Measurements from ENCODE around the gene CCL22.

Gene CCL22

DNA sequence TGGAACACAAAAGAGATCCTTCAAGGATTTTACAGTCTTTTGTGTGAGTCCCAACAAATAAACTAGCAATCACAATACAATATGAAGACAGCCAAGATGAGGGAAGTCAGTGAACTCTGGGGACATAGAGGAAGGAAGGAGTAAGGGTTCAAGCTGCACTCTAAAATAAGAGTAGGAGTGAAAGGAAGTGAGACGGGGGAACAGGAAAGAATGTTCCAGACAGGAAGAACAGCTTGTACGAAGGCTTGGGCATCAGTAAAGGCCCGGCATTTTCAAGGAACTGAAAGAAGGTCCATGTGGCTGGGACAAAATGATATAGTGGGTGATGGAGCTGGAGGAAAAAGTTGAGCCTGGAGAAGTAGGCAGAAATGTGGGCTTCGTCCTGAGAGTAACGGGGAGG is 50.5 kb downstream of the CCL22 start:
- TF ChIP-seq, protein P1, sequence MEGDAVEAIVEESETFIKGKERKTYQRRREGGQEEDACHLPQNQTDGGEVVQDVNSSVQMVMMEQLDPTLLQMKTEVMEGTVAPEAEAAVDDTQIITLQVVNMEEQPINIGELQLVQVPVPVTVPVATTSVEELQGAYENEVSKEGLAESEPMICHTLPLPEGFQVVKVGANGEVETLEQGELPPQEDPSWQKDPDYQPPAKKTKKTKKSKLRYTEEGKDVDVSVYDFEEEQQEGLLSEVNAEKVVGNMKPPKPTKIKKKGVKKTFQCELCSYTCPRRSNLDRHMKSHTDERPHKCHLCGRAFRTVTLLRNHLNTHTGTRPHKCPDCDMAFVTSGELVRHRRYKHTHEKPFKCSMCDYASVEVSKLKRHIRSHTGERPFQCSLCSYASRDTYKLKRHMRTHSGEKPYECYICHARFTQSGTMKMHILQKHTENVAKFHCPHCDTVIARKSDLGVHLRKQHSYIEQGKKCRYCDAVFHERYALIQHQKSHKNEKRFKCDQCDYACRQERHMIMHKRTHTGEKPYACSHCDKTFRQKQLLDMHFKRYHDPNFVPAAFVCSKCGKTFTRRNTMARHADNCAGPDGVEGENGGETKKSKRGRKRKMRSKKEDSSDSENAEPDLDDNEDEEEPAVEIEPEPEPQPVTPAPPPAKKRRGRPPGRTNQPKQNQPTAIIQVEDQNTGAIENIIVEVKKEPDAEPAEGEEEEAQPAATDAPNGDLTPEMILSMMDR (conservative IDR thresholded peaks at IDR 0.05; ENCODE audit: low read depth, low read length), result no peak
- DNase-seq (ENCODE audit: low read depth), result no peak
- no peak overlapping the region for H3K4me3 ChIP-seq (ENCODE audit: low read depth, low read length)

DNA sequence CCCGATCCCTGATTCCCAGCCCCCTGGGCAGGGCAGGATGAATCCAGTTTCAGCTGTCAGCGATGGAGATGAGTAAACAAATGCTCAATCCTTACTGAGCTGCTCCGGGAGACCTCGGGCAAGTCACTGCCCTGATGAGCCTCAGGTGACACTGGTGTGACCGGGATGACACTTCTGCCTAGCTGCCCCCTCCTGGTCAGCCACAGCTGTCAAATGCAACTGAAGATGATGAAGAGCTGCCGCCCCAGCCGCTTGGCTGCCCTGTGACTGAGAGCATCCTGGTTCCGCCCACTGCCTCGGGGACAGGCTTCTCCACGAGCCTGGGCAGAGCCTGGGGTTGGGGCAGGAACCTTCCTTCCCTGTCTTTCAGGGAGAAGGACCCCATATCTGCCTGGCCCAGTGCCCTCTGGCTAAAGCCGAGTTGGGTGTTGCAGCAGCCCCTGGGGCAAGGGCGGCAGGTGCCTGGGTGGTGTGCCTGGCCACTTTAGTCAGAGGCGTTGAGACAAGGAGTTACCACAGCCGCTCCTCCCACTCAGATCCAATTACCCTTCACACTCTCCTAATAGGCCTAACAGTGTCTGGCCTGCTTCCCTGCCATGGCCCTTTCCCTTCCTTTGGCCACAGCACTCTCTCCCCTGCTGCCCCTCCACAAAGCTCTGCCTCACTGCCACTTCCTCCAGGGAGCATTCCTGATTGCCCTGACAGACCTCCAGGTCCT is 51.4 kb downstream of the CCL22 start:
- no peak for DNase-seq (ENCODE audit: low read depth)
- TF ChIP-seq, protein P1 (conservative IDR thresholded peaks at IDR 0.05; ENCODE audit: low read depth, low read length), result no peak
- no peak overlapping the region for H3K4me3 ChIP-seq (ENCODE audit: low read depth, low read length)

GRCh38 chr16:57411362-57411976 is 52.9 kb downstream of the CCL22 start:
- H3K4me3 ChIP-seq (ENCODE audit: low read depth, low read length), result no peak overlapping the region
- TF ChIP-seq, protein P1 (conservative IDR thresholded peaks at IDR 0.05; ENCODE audit: low read depth, low read length), result no peak
- no peak for DNase-seq (ENCODE audit: low read depth)

DNA sequence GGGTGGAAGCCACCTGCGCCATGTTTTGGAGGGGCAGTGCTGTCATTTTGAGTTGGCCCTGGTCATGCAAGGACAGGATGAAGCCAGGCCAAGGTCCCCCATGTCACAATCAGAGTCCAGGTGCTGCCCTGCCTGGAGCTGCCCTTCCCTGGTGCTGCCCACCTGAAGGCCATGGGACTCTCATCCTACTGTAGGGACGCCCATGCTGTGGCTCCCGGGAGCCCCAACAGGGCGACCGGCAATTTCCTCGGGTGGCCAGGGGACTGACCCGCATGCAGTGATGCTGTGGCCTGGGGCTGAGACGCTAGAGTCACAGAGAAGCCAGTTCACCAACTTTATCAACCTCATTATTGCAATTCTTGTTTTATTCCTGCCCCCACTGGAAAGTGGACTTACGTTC is 54.0 kb downstream of the CCL22 start:
- no peak for DNase-seq (ENCODE audit: low read depth)
- TF ChIP-seq, protein P1 (conservative IDR thresholded peaks at IDR 0.05; ENCODE audit: low read depth, low read length), result no peak
- H3K4me3 ChIP-seq (ENCODE audit: low read depth, low read length), result no peak overlapping the region

DNA sequence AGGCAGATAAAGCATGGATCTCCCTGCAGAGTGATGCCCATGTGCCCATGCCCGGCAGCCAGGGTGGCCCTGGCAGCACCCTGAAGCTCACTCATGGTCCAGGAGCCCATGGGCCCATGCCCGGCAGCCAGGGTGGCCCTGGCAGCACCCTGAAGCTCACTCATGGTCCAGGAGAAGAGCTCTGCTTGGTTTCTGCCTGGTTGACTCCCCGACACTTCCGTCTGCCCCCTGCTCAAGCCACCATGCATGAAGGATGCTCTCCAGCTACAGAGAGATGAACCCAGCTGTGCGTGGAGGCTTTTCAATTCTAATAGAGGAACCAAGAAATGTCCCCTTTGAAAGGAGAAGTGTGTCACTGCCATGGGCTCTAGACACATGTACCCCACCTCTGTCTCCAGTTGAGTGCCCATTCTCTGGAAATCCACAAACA is 54.7 kb downstream of the CCL22 start:
- TF ChIP-seq, protein P1 (conservative IDR thresholded peaks at IDR 0.05; ENCODE audit: low read depth, low read length), result no peak
- H3K4me3 ChIP-seq (ENCODE audit: low read depth, low read length), result no peak overlapping the region
- DNase-seq (ENCODE audit: low read depth), result no peak

- no peak overlapping the region for H3K4me3 ChIP-seq (ENCODE audit: low read depth, low read length)
- no peak for DNase-seq (ENCODE audit: low read depth)
- TF ChIP-seq, protein P1 (conservative IDR thresholded peaks at IDR 0.05; ENCODE audit: low read depth, low read length), result no peak
Observed at GRCh38 chr16:57413733-57414132, 55.1 kb downstream of the CCL22 start.

All from choroid plexus epithelial cell (primary cell).